Uterus (tissue), 4 donors: ENCODE data around the gene AGPAT4. TPM values are rescaled to one million over a fixed set of nuclear protein-coding genes. Genes with fewer than 3 reads are reported as not detected.

Experiments used
- DNase-seq, 2 donors: peaks; one replicate each; pipeline ENCODE4 v3.0.0-alpha.2; 2019 to 2020
- H3K27ac ChIP-seq, 2 donors: fragments of 200-600 bp; sonication (generic); 1 replicate in 1 of 2; 2 replicates in 1 of 2; pipeline ENCODE4 v1.5.1; 2016 to 2018
- H3K27me3 ChIP-seq, 2 donors: fragments of 200-600 bp; sonication (generic); one replicate each; pipeline ENCODE4 v1.5.1; 2018 to 2019; ENCODE audit warnings: control low read depth in 1 of 2
- H3K36me3 ChIP-seq, 2 donors: fragments of 200-600 bp; sonication (generic); one replicate each; pipeline ENCODE4 v1.5.1; 2019; ENCODE audit warnings: control low read depth in 1 of 2
- H3K4me1 ChIP-seq, 2 donors: fragments of 200-600 bp; sonication (generic); one replicate each; pipeline ENCODE4 v1.5.1; 2018 to 2019; ENCODE audit warnings: control low read depth in 1 of 2
- H3K4me3 ChIP-seq, 2 donors: fragments of 200-600 bp; sonication (generic); 1 replicate in 1 of 2; 2 replicates in 1 of 2; pipeline ENCODE4 v1.5.1; 2018 to 2019; ENCODE audit warnings: mild to moderate bottlenecking in 1 of 2
- H3K9me3 ChIP-seq, 2 donors: fragments of 200-600 bp; sonication (generic); one replicate each; pipeline ENCODE4 v1.5.1; 2019; ENCODE audit warnings: control low read depth in 1 of 2
- POLR2A ChIP-seq, 2 donors: fragments of 450-650 bp; IDR thresholded peaks; one replicate each; pipeline ENCODE4 v1.6.1; 2016; ENCODE audit warnings: antibody characterized with exemption in 2 of 2, mild to moderate bottlenecking in 1 of 2, moderate library complexity in 1 of 2
- intact Hi-C: fragments of 100-400 bp; cut with DNase I; formaldehyde crosslinking; loops from one replicate; pipeline ENCODE4 v1.15.1; 2023; ENCODE audit warnings: low total_unique reads
- total RNA-seq, 4 donors: library from RNA; depleted of rRNA in 3 of 4; stranded (reverse); fragments of >200 nt in 3 of 4; gene quantifications; one replicate each; pipeline versions ENCODE4 v1.1.0 to v1.2.4, GENCODE V29; 2014 to 2023
- TF ChIP-seq, protein P1 (sequence below), 4 experiments: fragments of 200-600 bp in 2 of 4; fragments of 450-650 bp in 2 of 4; sonication (generic) in 2 of 4; IDR thresholded peaks; one replicate each; pipeline ENCODE4 v1.5.1; 2016 to 2019; ENCODE audit warnings: antibody characterized with exemption in 4 of 4, mild to moderate bottlenecking in 2 of 4, moderate library complexity in 1 of 4
- donor health status: DM: yes; HTN: yes; CAD: no.

AGPAT4 gene
- total RNA-seq, 4 donors from 2014 or later = 2.9 to 18.1 (median 15.1) TPM

GRCh38 chr6:161254464-161255253, 19.2 kb downstream of the AGPAT4 start:
- no peaks in the 10 kb centered on the region for H3K36me3 ChIP-seq
- no peak overlapping the region for H3K27ac ChIP-seq
- no peak overlapping the region for H3K4me3 ChIP-seq
- no peaks in the 10 kb centered on the region for H3K27me3 ChIP-seq
- no peak for TF ChIP-seq POLR2A (IDR thresholded peaks at IDR 0.05)
- TF ChIP-seq, protein P1, sequence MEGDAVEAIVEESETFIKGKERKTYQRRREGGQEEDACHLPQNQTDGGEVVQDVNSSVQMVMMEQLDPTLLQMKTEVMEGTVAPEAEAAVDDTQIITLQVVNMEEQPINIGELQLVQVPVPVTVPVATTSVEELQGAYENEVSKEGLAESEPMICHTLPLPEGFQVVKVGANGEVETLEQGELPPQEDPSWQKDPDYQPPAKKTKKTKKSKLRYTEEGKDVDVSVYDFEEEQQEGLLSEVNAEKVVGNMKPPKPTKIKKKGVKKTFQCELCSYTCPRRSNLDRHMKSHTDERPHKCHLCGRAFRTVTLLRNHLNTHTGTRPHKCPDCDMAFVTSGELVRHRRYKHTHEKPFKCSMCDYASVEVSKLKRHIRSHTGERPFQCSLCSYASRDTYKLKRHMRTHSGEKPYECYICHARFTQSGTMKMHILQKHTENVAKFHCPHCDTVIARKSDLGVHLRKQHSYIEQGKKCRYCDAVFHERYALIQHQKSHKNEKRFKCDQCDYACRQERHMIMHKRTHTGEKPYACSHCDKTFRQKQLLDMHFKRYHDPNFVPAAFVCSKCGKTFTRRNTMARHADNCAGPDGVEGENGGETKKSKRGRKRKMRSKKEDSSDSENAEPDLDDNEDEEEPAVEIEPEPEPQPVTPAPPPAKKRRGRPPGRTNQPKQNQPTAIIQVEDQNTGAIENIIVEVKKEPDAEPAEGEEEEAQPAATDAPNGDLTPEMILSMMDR (IDR thresholded peaks at IDR 0.05) = no peak
- no peaks in the 10 kb centered on the region for H3K9me3 ChIP-seq
- intact Hi-C loops = no loop called here
- H3K4me1 ChIP-seq = no peaks in the 10 kb centered on the region
- no peak for DNase-seq

DNA sequence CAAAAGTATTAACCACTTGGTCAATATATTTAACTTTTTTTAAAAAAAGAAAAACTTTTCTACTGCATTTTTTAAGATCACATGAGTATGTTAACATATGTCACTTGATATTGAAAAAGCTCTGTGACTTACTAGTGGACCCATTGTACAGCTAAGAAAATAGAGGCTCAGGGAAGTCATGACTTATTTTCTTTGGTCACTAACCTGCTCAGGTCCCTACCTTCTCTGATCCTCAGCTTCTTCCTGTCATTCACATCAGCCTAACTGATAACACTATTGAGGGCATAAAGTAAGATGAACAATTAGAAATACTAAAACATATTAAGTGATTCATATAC, 19.8 kb downstream of the AGPAT4 start:
- H3K4me1 ChIP-seq = no peaks in the 10 kb centered on the region
- intact Hi-C loops = no loop called here
- H3K27me3 ChIP-seq = no peaks in the 10 kb centered on the region
- H3K9me3 ChIP-seq = no peaks in the 10 kb centered on the region
- TF ChIP-seq, protein P1 (IDR thresholded peaks at IDR 0.05) = no peak
- no peak for TF ChIP-seq POLR2A (IDR thresholded peaks at IDR 0.05)
- no peak for DNase-seq
- H3K36me3 ChIP-seq = no peaks in the 10 kb centered on the region
- no peak overlapping the region for H3K4me3 ChIP-seq
- H3K27ac ChIP-seq = no peak overlapping the region

- H3K27ac ChIP-seq = no peak overlapping the region
- H3K4me1 ChIP-seq = no peaks in the 10 kb centered on the region
- H3K27me3 ChIP-seq = no peaks in the 10 kb centered on the region
- no peaks in the 10 kb centered on the region for H3K36me3 ChIP-seq
- DNase-seq = no peak
- H3K4me3 ChIP-seq = no peak overlapping the region
- no peaks in the 10 kb centered on the region for H3K9me3 ChIP-seq
- no peak for TF ChIP-seq POLR2A (IDR thresholded peaks at IDR 0.05)
- TF ChIP-seq, protein P1 (IDR thresholded peaks at IDR 0.05) = no peak
- intact Hi-C loops = no loop called here
Measured at GRCh38 chr6:161251345-161251744, 22.5 kb downstream of the AGPAT4 start.

- DNase-seq = no peak
- Histone ChIP-seq H3K9me3 (no peaks in the 10 kb centered on the region), H3K36me3 (no peaks in the 10 kb centered on the region), H3K27me3 (no peaks in the 10 kb centered on the region), H3K4me1 (no peaks in the 10 kb centered on the region), H3K4me3 (no peak overlapping the region), H3K27ac (no peak overlapping the region)
- intact Hi-C loops = no loop called here
- no peak for TF ChIP-seq POLR2A (IDR thresholded peaks at IDR 0.05)
- TF ChIP-seq, protein P1 (IDR thresholded peaks at IDR 0.05) = no peak
Measured at GRCh38 chr6:161249327-161249726, 24.5 kb downstream of the AGPAT4 start.

- intact Hi-C loops = no loop called here
- H3K9me3 ChIP-seq = no peaks in the 10 kb centered on the region
- DNase-seq = no peak
- no peak overlapping the region for H3K27ac ChIP-seq
- no peak overlapping the region for H3K4me3 ChIP-seq
- H3K27me3 ChIP-seq = no peaks in the 10 kb centered on the region
- no peaks in the 10 kb centered on the region for H3K4me1 ChIP-seq
- H3K36me3 ChIP-seq = no peaks in the 10 kb centered on the region
- TF ChIP-seq POLR2A (IDR thresholded peaks at IDR 0.05) = no peak
- TF ChIP-seq, protein P1 (IDR thresholded peaks at IDR 0.05) = no peak
Measured at GRCh38 chr6:161246725-161247124, 27.1 kb downstream of the AGPAT4 start.
